Upper lobe of left lung (tissue), 4 donors: ENCODE results near the gene PNKP.

ENCODE experiments used
- EP300 ChIP-seq, 4 donors: sonication (generic); formaldehyde crosslinking; IDR thresholded peaks; one replicate each; pipeline ENCODE4 v1.5.1; 2017; ENCODE audit warnings: antibody characterized with exemption in 4 of 4, control low read depth in 2 of 4
- POLR2A ChIP-seq, 4 donors: fragments of 450-650 bp; IDR thresholded peaks; one replicate each; pipeline ENCODE4 v1.5.1; 2016 to 2017; ENCODE audit warnings: antibody characterized with exemption in 4 of 4, mild to moderate bottlenecking in 2 of 4
- POLR2AphosphoS5 ChIP-seq, 2 donors: sonication (generic); formaldehyde crosslinking; IDR thresholded peaks; one replicate each; pipeline ENCODE4 v1.5.1; 2017; ENCODE audit warnings: antibody characterized with exemption in 2 of 2
- TF ChIP-seq, protein P1 (sequence below), 6 experiments: fragments of 450-650 bp in 4 of 6; fragments of 200-600 bp in 2 of 6; sonication (generic) in 2 of 6; IDR thresholded peaks; one replicate each; pipeline ENCODE4 v1.5.1; 2016 to 2019; ENCODE audit warnings: antibody characterized with exemption in 6 of 6

DNA sequence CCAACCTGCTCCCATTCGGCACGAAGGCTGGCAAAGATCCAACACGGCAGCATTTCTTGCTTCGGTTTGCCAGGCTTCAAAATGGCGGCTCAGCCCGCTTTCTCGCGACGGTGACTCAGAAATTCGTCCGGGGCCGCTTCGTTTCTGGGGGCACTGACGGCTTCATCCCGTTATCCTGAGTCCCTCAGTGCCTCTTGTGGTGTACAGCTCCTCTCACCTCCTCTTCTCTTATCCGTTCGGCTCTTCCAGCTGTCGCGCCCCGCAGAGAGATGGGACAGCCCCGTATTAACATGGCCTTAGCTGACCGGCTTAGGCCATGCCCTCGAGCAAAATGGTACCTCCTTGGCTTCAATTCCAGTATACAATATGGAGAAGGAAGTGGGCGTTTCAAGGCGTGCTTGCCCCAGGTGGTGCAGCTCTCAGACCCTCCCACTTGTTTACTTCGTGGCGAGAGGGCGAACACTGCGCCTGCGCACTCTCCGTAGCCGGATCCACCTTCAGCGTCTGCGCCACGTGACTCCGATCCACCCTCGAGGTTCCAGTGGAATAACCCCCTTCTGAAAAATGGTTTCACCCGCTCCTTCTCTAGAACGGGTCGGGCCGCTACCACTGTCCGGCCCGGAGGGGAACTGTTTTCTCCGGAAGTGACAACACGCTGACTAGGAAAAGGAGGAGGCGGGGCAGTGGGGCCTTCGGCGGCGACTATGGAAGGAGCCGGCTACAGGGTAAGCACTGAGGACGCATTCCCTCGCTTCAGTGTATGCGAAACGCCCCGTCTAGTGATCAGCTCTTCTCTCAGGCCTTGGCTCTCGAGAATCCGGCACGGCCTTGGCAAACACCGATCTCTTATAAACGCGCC is 9.9 kb upstream of the PNKP start, which contains the start of the genes AKT1S1 and TBC1D17:
- TF ChIP-seq, protein P1, sequence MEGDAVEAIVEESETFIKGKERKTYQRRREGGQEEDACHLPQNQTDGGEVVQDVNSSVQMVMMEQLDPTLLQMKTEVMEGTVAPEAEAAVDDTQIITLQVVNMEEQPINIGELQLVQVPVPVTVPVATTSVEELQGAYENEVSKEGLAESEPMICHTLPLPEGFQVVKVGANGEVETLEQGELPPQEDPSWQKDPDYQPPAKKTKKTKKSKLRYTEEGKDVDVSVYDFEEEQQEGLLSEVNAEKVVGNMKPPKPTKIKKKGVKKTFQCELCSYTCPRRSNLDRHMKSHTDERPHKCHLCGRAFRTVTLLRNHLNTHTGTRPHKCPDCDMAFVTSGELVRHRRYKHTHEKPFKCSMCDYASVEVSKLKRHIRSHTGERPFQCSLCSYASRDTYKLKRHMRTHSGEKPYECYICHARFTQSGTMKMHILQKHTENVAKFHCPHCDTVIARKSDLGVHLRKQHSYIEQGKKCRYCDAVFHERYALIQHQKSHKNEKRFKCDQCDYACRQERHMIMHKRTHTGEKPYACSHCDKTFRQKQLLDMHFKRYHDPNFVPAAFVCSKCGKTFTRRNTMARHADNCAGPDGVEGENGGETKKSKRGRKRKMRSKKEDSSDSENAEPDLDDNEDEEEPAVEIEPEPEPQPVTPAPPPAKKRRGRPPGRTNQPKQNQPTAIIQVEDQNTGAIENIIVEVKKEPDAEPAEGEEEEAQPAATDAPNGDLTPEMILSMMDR (IDR thresholded peaks at IDR 0.05): no peak
- peak in 3 of 4 donors; percentile 83 to 96 (median 92) for TF ChIP-seq POLR2A (IDR thresholded peaks at IDR 0.05)
- TF ChIP-seq EP300 (IDR thresholded peaks at IDR 0.05): peak in 1 of 4 donors; percentile 66
- TF ChIP-seq POLR2AphosphoS5 (IDR thresholded peaks at IDR 0.05): peak; percentile 90
